ENCODE data around the gene PWWP2B. TPM values are rescaled to one million over a fixed set of nuclear protein-coding genes. Genes with fewer than 3 reads are reported as not detected.

The PWWP2B gene
- total and polyA plus RNA-seq, 2 of the 4 experiments (the other 2 are of a cell fraction), result 1.7 to 2.2 TPM

- dilution Hi-C loops (cut with HindIII; ENCODE audit: low sequenced_read_pairs, unreplicated experiment) (no loop called here), in situ Hi-C loops (cut with MboI; ENCODE audit: low sequenced_read_pairs) (no loop called here), intact Hi-C loops (cut with micrococcal nuclease) (loop anchor here (1.0 kb wide), 1 partner anchor 64 kb away; no protein-coding TSS in a partner anchor)
- no peak overlapping the region for H4K5ac ChIP-seq (ENCODE audit: low read depth, low read length)
- no peak overlapping the region for H2BK20ac ChIP-seq (ENCODE audit: low read depth, low read length)
- no peak overlapping the region for H2BK15ac ChIP-seq (ENCODE audit: low read depth, low read length)
- no peak overlapping the region for H3K4me2 ChIP-seq (ENCODE audit: low read depth, low read length)
- H2AK9ac ChIP-seq (replicated peaks; ENCODE audit: low read depth, low read length, poor library complexity), result peak overlapping the region; percentile 81
- no peak overlapping the region for H3K4me3 ChIP-seq (ENCODE audit: insufficient read depth, low read depth, low read length)
- no peak overlapping the region for H2AK5ac ChIP-seq (ENCODE audit: low read depth, low read length)
- H3K14ac ChIP-seq (replicated peaks; ENCODE audit: low read depth, low read length), result no peak overlapping the region
- no peak overlapping the region for H3K18ac ChIP-seq (ENCODE audit: low read depth, low read length)
- 25% methylated on average over 3 of the region's 22 CpGs; no CpG with 5 or more reads in 1 of the 2 experiments for WGBS, 2 experiments (ENCODE audit: extremely low coverage in 2 of 2, insufficient read length in 1 of 2)
- H3K27ac ChIP-seq (ENCODE audit: insufficient read depth, low read length), result no peak overlapping the region
- H2BK120ac ChIP-seq (ENCODE audit: low read depth, low read length), result no peak overlapping the region
- no peak for DNase-seq
- peaks cover 11% of the 10 kb centered on the region; the same call in 1 of the 2 replicates for H3K9me1 ChIP-seq (ENCODE audit: insufficient read depth, low read length)
- H3K4me1 ChIP-seq (ENCODE audit: control insufficient read depth, insufficient read depth, low read length), result peaks cover 10% of the 10 kb centered on the region
- no peak overlapping the region for H3K9ac ChIP-seq (ENCODE audit: low read depth, low read length)
- H2AFZ ChIP-seq (replicated peaks; ENCODE audit: low read length, poor library complexity), result no peak overlapping the region
- H4K91ac ChIP-seq (ENCODE audit: insufficient read depth, low read depth, low read length), result no peak overlapping the region
- ATAC-seq (ENCODE audit: low read depth), result no peak
- no peak overlapping the region for H4K8ac ChIP-seq (ENCODE audit: low read depth in 2 of 2, low read length in 2 of 2)
- H3K79me1 ChIP-seq (ENCODE audit: low read depth in 1 of 2, low read length in 2 of 2), result no peaks in the 10 kb centered on the region
- H3K36me3 ChIP-seq (ENCODE audit: control insufficient read depth, insufficient read depth, low read length), result no peaks in the 10 kb centered on the region
- H3K56ac ChIP-seq (ENCODE audit: extremely low read depth, insufficient read depth, low read length), result no peak overlapping the region
- POLR2A ChIA-PET (ENCODE audit: unreplicated experiment), result no interaction called here
- H4K20me1 ChIP-seq (ENCODE audit: insufficient read depth, low read length), result no peaks in the 10 kb centered on the region
- H2BK5ac ChIP-seq (ENCODE audit: low read depth, low read length, poor library complexity, severe bottlenecking), result no peak overlapping the region
- H3K9me3 ChIP-seq (ENCODE audit: control insufficient read depth, insufficient read depth, low read length), result no peaks in the 10 kb centered on the region
- TF ChIP-seq FOS (IDR thresholded peaks at IDR 0.05; ENCODE audit: low read depth, low read length) (no peak), RAD21 (IDR thresholded peaks at IDR 0.05; ENCODE audit: low read length) (no peak), RCOR1 (IDR thresholded peaks at IDR 0.05; ENCODE audit: insufficient replicate concordance, low read length) (no peak), CEBPB (IDR thresholded peaks at IDR 0.05; ENCODE audit: low read depth, low read length) (no peak), MXI1 (IDR thresholded peaks at IDR 0.05; ENCODE audit: borderline replicate concordance, low read depth, low read length) (no peak)
- TF ChIP-seq, protein P1, sequence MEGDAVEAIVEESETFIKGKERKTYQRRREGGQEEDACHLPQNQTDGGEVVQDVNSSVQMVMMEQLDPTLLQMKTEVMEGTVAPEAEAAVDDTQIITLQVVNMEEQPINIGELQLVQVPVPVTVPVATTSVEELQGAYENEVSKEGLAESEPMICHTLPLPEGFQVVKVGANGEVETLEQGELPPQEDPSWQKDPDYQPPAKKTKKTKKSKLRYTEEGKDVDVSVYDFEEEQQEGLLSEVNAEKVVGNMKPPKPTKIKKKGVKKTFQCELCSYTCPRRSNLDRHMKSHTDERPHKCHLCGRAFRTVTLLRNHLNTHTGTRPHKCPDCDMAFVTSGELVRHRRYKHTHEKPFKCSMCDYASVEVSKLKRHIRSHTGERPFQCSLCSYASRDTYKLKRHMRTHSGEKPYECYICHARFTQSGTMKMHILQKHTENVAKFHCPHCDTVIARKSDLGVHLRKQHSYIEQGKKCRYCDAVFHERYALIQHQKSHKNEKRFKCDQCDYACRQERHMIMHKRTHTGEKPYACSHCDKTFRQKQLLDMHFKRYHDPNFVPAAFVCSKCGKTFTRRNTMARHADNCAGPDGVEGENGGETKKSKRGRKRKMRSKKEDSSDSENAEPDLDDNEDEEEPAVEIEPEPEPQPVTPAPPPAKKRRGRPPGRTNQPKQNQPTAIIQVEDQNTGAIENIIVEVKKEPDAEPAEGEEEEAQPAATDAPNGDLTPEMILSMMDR (conservative IDR thresholded peaks at IDR 0.05; ENCODE audit: low read depth, low read length), result no peak
- BruUV-seq (replicated peaks), result no TSS peak
- CTCF ChIA-PET, result no interaction called here
- H3K27me3 ChIP-seq (ENCODE audit: control insufficient read depth, insufficient read depth, low read length), result peaks cover 3% of the 10 kb centered on the region; the same call in 1 of the 2 replicates
- no peak overlapping the region for H3K4ac ChIP-seq (ENCODE audit: low read depth, low read length)
- no peak overlapping the region for H3K23ac ChIP-seq (ENCODE audit: low read depth, low read length)
These were observed 8.0 kb upstream of the PWWP2B start for GRCh38 chr10:132388891-132389432.

All from IMR-90 (cell line).